NCI-H748 treated with DMSO at 0.1 percent for 48 hours (cell line): ENCODE results near the gene EXOSC6.
A peak's percentile ranks its signal among the peaks of the same experiment; 100 is the strongest.
"Not testable (repeated sequence)": the region's sequence is repeated elsewhere in the genome, so short reads cannot be mapped to it uniquely, and the experiment has no call there.

Experiments
- DNase-seq: peaks from one replicate; lab custom pipeline; 2025; lab: John Stamatoyannopoulos, UW

EXOSC6 gene

GRCh38 chr16:70251629-70252354, at the start of gene EXOSC6:
TSS of gene EXOSC6 (minus strand) at chr16:70251940. CDS start at chr16:70251900, 40 bp downstream.
- DNase-seq, result peak; percentile 72

- DNase-seq, result no peak
Measured at GRCh38 chr16:70301121-70301520, 49.4 kb upstream of the EXOSC6 start.

- DNase-seq, result peak; percentile 25
Measured at GRCh38 chr16:70298988-70299938, 47.5 kb upstream of the EXOSC6 start, which contains the start of gene DDX19B. TSS of gene DDX19B (plus strand) at chr16:70299186. CDS start at chr16:70299298, 112 bp downstream.

- DNase-seq, result no peak
Measured at GRCh38 chr16:70295634-70296033, 43.9 kb upstream of the EXOSC6 start.

- no peak for DNase-seq
Measured at GRCh38 chr16:70294385-70295025, 42.8 kb upstream of the EXOSC6 start.

- DNase-seq, result not testable (repeated sequence)
Measured at GRCh38 chr16:70292148-70292547, 40.4 kb upstream of the EXOSC6 start.

GRCh38 chr16:70290949-70291519, 39.3 kb upstream of the EXOSC6 start:
- no peak for DNase-seq

- DNase-seq, result peak; percentile 95
Measured at GRCh38 chr16:70289229-70290094, 37.7 kb upstream of the EXOSC6 start, which contains the start of gene AARS1. TSS of gene AARS1 (minus strand) at chr16:70289506. CDS start at chr16:70282763, 6,743 bp downstream.

GRCh38 chr16:70287304-70287971, 35.7 kb upstream of the EXOSC6 start:
- not testable (repeated sequence) for DNase-seq

- DNase-seq, result no peak
Measured at GRCh38 chr16:70276392-70276791, 24.7 kb upstream of the EXOSC6 start.

GRCh38 chr16:70271696-70272095, 20.0 kb upstream of the EXOSC6 start:
- DNase-seq, result no peak

GRCh38 chr16:70270176-70270575, 18.4 kb upstream of the EXOSC6 start:
- DNase-seq, result no peak

GRCh38 chr16:70269471-70269870, 17.7 kb upstream of the EXOSC6 start:
- no peak for DNase-seq

- not testable (repeated sequence) for DNase-seq
Measured at GRCh38 chr16:70267922-70268321, 16.2 kb upstream of the EXOSC6 start.

- no peak for DNase-seq
Measured at GRCh38 chr16:70267516-70267915, 15.8 kb upstream of the EXOSC6 start.

- DNase-seq, result not testable (repeated sequence)
Measured at GRCh38 chr16:70259903-70260302, 8.2 kb upstream of the EXOSC6 start.

GRCh38 chr16:70258946-70259345, 7.2 kb upstream of the EXOSC6 start:
- no peak for DNase-seq

GRCh38 chr16:70258065-70258464, 6.3 kb upstream of the EXOSC6 start:
- DNase-seq, result no peak

GRCh38 chr16:70257391-70257790, 5.7 kb upstream of the EXOSC6 start:
- DNase-seq, result no peak

GRCh38 chr16:70255574-70255973, 3.8 kb upstream of the EXOSC6 start:
- DNase-seq, result no peak
